Measurements from ENCODE around the gene DHCR7. TPM values are rescaled to one million over a fixed set of nuclear protein-coding genes. Genes with fewer than 3 reads are reported as not detected.

Gene DHCR7, protein sequence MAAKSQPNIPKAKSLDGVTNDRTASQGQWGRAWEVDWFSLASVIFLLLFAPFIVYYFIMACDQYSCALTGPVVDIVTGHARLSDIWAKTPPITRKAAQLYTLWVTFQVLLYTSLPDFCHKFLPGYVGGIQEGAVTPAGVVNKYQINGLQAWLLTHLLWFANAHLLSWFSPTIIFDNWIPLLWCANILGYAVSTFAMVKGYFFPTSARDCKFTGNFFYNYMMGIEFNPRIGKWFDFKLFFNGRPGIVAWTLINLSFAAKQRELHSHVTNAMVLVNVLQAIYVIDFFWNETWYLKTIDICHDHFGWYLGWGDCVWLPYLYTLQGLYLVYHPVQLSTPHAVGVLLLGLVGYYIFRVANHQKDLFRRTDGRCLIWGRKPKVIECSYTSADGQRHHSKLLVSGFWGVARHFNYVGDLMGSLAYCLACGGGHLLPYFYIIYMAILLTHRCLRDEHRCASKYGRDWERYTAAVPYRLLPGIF
- 49.5 to 52.7 TPM (median 51.8 TPM) in 5 replicates for total RNA-seq (2022; extraction: Qiagen RNA extraction; ENCODE audit: low read depth)

DNA sequence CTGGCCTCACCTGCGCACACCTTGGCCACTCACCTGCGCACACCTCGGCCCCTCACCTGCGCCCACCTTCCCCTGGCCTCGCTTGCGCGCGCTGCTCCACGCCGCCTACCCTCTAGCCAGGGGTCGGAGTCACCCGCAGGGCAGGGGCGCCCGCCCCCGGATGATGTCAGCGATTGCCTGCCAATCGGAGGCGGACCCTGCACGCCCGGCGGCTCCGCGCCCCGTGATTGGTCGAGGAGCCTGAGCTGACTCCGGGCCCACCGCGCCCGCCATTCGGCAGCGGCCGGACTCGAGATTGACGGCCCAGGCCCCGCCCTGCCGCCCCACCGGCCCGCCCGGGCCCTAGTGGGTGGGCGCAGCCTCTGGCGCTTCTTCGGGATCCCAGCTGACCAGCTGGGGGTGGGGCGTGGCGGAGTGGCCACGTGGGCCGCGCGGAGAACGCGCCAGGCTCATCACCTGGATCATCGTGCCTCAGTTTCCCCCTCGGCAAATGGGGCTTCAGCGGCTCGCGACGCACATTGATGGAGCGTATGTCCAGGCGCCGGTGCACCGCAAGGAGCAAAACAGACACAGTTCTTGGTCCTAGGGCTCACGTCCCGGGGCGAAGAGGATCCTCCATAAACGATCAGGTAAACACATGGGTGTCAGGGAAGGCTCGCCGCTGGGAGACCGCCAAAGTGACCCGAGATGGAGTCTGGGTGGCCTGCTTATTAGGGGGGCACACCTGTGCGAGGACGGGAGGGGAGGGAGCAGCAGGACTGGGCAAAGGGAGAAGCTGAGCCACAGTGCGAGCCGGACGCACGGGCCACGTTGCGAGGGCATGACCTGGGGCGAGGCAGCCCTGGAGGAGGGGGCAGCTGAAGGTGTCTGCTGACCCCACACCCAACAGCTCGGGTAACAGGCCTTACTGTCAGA is at the start of gene DHCR7:
Gene DHCR7 (minus strand): TSS at position 137 of the 915 bp plus-strand sequence. CDS start 3,441 bp downstream, outside the sequence.

GRCh38 chr11:71453037-71453917 is 5.1 kb upstream of the DHCR7 start, which contains the start of gene NADSYN1:
Gene NADSYN1, plus strand, starts transcription at chr11:71453203. Its CDS starts 94 bp downstream, at chr11:71453297.

Other genes with a start within 250 kb of the DHCR7 start
- gene SHANK2, start 195.8 kb downstream of the DHCR7 start, total RNA-seq (2022; extraction: Qiagen RNA extraction; ENCODE audit: low read depth) = 6.6 to 12.0 TPM (median 9.4 TPM) in 5 replicates
- 44.1 to 49.8 TPM (median 46.0 TPM) in 5 replicates for gene NADSYN1, start 4.8 kb upstream of the DHCR7 start, total RNA-seq (2022; extraction: Qiagen RNA extraction; ENCODE audit: low read depth)
- gene KRTAP5-7, start 78.9 kb upstream of the DHCR7 start, total RNA-seq (2022; extraction: Qiagen RNA extraction; ENCODE audit: low read depth) = not detected in 5 replicates
- not detected in 5 replicates for gene KRTAP5-8, start 89.6 kb upstream of the DHCR7 start, total RNA-seq (2022; extraction: Qiagen RNA extraction; ENCODE audit: low read depth)
- gene KRTAP5-9, start 100.0 kb upstream of the DHCR7 start, total RNA-seq (2022; extraction: Qiagen RNA extraction; ENCODE audit: low read depth) = 0.05 to 0.12 TPM in 2 of 5 replicates, not detected in the others
- not detected in 5 replicates for gene KRTAP5-10, start 117.2 kb upstream of the DHCR7 start, total RNA-seq (2022; extraction: Qiagen RNA extraction; ENCODE audit: low read depth)
- gene KRTAP5-11, start 134.5 kb upstream of the DHCR7 start, total RNA-seq (2022; extraction: Qiagen RNA extraction; ENCODE audit: low read depth) = not detected in 5 replicates

All from A549 treated with CpdA at 1 μM for 4 hours (cell line).